T-helper 22 cell (primary cell): ENCODE data around the gene TNFRSF8.
A peak's percentile ranks its signal among the peaks of the same experiment; 100 is the strongest.

ENCODE experiments used
- DNase-seq: peaks from one replicate; pipeline ENCODE4 v3.0.0-alpha.2; 2020; ENCODE audit warnings: low read depth

The TNFRSF8 gene

DNA sequence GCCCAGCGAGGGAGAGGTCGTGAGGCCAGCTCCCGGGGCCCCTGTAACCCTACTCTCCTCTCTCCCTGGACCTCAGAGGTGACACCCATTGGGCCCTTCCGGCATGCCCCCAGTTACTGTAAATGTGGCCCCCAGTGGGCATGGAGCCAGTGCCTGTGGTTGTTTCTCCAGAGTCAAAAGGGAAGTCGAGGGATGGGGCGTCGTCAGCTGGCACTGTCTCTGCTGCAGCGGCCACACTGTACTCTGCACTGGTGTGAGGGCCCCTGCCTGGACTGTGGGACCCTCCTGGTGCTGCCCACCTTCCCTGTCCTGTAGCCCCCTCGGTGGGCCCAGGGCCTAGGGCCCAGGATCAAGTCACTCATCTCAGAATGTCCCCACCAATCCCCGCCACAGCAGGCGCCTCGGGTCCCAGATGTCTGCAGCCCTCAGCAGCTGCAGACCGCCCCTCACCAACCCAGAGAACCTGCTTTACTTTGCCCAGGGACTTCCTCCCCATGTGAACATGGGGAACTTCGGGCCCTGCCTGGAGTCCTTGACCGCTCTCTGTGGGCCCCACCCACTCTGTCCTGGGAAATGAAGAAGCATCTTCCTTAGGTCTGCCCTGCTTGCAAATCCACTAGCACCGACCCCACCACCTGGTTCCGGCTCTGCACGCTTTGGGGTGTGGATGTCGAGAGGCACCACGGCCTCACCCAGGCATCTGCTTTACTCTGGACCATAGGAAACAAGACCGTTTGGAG lies 80.0 kb downstream of the TNFRSF8 start:
- no peak for DNase-seq

DNA sequence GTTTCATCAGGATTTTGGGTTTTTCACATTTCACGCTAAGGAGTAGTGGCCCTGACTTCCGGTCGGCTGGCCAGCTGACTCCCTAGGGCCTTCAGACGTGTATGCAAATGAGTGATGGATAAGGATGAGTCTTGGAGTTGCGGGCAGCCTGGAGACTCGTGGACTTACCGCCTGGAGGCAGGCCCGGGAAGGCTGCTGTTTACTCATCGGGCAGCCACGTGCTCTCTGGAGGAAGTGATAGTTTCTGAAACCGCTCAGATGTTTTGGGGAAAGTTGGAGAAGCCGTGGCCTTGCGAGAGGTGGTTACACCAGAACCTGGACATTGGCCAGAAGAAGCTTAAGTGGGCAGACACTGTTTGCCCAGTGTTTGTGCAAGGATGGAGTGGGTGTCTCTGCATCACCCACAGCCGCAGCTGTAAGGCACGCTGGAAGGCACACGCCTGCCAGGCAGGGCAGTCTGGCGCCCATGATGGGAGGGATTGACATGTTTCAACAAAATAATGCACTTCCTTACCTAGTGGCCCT lies 80.6 kb downstream of the TNFRSF8 start:
- DNase-seq = no peak

DNA sequence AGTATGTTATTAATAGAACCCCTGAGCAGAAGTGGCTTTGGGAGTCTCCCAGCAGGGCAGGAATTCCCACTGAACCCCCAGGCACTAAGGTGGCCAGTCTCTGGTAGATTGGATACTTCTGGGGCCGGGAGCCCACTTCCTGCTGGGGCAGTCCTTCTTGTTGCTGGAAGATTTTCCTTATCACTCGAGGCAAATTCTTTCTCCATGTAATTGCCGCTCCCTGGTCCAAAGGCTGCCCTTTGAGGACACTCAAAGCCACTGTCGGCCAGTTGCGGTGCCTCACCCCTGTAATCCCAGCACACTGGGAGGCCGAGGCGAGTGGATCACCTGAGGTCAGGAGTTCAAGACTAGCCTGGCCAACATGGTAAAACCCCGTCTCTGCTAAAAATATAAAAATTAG lies 81.1 kb downstream of the TNFRSF8 start:
- no peak for DNase-seq

DNA sequence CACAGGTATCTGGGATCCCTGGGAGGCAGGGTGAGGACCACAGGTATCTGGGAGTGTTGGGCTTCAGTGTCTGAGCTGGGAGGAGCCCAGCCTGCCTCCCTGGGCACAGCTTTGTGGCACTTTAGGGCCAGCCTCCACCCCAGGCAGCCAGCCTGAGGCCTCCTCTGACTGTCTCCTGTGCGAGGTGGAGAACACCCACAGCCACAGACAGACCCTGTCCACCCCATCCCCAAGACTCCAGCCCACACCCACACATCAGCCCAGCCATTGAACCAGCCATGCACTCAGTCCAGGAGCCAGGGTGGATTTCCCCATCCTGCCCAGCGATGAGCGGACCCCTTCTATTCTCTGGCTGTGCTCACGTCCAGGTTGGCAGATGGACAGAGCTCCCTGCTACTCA lies 81.9 kb downstream of the TNFRSF8 start:
- no peak for DNase-seq

DNA sequence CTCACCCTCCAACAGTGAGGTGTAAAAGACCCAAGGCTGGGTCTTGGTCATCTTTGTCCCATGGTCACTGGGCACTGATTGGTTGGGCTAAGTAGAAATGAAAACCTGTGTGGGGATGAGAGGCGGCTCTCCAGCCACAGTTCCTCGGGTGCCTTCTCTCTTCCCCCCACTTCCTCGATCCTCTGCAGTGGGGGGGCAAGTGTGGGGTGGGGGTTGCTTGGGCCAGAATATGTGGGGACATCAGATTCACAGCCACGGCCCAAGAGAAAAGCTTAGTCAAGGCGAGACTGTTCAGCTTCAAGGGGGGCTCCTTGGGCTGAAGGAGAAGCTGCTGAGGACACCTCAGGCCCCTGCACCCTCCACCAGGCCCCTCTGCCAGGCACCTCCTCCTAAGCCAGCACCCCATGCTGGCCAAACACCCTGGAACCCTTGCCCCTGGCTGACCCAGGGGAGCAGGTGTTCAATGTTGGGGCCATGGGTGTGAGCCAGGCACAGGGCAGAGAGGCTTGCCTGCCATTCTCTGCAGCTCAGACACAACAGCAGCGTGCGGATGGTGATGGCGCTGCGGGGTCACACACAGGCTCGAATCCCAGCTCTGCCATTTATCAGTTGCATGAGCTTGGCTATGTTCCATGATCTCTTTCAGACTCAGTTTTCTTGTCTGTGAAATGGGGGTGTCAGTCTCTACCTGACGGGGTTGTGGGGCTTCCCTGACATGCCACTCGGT lies 82.7 kb downstream of the TNFRSF8 start:
- DNase-seq = no peak

DNA sequence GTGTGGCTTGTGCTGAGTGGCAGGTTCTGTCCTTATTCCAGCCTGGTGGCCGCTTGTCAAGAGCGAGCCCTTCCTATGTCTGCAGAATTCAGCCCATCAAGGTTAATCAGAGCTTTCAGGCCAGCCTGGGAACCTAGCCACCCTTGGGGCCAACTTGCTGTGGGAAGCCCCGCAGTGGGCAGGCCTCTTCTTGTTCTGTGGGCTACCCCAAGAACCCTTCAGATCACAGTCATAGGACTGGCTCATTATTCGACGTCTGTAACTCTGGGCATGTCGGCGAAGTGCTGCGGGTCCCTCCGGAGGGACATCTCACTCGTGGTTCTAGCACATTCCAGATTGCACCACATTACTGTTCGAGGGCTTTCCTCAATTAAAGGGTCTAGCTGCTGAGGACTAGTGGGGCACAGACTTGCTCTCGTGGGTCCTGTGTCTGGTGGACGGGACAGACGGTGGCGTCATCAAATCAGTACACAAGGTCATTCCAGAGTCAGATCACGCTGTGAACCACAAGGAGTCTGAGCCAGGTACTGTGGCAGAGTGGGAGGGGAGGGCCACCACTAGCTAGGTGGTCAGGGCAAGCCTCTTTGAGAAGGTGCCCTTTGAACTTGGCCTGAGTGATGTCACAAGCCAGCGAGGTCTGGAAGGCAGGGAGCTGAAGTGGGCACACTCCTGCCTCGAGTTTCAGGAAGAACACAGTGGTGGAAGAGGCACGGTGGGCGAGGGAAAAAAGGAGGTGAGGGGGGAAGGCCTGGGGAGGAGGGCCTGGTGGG lies 83.4 kb downstream of the TNFRSF8 start:
- no peak for DNase-seq

DNA sequence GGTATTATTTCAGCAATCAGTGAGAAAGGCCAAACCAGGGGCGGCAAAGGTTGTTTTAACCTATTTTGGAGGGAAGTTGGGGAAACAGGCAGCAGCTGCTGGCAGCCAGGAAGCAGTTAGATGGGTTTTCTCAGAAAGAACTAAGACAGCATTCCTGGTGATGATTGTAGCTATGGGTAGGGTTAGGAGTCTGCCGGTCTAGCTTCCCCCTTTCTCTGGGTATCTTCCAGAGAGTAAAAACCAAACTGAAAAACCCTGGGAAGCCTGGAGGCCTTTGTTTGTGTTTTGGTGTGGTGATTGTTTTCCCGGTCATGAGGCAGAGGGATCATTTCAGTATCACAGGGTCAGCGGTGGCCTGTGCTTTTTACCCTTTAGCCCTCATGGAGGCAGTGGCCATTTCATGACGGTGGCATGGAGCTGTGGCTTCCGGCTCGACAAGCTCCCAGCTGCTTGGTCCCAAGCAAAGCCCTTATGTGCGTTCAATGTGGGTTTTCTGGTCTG lies 84.1 kb downstream of the TNFRSF8 start:
- DNase-seq = no peak

DNA sequence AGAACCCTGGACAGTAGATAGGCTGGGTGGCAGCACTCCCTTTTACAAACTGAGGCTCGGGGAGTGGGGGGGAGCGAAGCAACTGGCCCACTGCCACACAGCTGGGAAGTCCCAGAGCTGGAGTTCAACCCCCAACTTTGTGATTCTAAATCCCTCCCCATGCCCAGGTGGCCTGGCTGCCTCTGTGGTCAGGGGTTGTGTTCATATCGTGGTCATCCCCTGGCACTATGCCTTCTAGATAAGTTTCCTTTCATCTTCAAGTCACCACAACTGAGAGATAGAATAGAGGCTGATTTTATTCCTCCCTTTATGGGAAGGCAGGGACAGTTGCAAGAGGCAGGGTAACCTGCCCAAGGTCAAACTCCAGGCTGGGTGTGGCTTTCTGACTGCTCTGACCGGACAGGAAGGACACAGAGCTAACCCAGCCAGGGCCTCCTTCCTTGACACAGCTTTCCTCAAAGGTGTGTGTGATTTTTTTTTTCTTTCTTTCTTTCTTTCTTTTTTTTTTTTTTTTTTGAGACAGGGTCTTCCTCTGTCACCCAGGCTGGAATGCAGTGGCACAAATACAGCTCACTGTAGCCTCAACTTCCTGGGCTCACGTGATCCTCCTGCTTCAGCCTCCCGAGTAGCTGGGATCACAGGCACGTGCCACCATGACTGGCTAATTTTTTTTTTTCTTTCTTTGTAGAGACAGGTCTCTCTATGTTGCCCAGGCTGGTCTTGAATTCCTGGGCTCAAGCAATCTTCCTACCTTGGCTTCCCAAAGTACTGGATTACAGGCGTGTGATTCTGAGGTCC lies 85.3 kb downstream of the TNFRSF8 start:
- no peak for DNase-seq

DNA sequence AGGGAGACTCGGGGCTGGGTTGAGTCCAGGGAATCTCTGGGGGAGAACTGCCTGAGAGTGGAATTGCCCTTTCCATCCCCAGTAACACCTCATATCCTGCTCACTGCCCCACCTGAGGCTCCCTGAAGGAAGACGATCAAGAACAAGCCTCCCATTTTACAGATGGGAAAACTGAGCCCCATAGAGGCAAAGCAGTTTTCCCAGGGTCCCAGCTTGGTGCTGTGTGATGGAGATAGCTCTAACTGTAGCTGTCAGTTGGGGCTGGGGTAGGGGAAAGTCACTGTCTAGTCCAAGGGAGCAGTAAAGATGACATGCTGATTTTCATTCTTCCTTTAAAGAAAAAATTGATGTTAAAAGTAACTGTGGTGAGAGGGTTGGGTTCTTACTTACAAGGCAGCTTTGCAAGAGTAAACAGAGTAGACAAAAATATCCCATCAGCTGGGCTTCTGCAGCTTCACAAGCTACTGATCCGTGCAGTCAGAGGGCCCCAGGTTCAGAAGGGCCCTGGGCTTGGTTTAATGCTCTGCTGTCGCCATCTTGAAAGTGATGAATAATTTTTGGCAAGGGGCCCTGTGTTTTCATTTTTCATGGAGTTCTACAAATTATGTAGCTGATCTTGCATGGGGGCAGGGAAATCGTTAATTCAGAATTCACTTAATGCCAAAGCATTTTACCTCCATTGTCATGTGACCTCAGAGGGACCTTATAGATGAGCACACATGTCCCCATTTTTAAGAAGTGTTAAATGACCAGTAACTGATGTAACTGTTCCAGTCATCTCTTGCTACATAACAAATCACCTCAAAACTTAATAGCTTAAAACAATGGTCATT lies 86.1 kb downstream of the TNFRSF8 start:
- DNase-seq = no peak

DNA sequence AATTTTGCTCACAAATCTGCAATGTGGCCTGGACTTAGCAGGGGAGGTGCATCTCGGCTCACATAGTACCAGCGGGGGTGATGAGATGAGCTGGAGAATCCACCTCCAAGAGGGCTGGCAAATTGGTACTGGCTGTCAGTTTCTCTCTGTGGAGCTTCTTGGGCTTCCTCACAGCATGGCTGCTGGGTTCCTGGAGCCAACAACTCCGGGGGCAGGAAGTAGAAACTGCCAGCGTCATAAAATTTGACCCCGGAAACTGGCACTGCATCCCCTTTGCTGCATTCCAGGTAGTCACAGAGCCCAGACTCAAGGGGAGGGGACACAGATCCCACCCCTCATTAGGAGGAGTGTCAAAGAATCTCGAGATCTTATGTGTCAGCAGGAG lies 86.7 kb downstream of the TNFRSF8 start:
- DNase-seq = no peak

DNA sequence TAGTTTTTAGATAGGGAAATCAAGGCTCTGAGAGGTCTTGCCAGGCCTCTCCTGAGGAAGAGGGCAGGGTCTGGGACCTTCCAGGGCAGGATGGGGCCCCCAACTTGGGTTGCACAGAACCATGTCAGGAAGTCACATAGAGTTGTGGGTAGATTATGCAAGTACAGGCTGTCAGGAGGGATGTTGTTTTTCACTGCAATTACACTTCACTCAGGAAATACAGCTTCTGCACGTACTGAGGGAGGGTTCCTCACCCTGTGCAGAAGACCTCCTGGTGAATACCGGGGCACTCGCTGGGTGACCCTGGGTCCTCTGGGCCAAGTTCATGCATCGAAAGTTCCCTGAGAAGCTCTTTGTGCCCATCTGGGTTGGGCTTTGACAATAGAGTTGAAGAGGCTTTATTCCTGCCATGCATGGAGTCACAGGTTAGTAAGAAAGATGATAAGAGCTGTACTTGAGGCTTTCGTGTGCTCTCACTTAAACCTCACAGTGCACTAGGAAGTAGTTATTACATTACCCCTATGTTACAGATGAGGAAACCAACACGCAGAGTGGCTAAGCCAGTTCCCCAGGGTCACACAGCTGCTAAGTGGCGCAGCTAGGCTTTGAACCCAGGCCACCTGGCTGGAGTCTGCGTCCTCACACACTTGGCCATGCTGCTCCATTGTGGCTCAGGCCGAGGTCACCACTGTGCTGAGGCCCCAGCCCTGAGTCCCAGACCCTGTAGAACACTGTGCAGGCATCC lies 87.5 kb downstream of the TNFRSF8 start:
- no peak for DNase-seq

DNA sequence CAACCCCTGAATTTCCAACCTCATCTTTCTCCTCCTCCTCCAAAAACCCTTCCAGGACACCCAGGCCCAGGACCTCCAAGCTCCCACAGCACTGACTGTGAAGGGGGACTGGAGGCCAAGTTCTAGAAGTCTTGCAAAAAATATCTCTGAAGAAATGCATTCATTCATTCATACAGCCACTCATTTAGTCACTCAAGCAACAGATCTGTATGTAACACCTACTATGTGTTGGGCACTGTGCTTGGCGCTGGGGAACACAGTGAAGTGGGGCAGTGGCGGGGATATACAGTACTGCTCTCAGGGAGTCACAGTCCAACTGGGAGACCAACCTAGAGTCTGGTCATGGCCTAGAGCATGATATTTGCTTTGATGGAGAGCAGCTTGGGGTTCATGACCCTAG lies 88.4 kb downstream of the TNFRSF8 start:
- no peak for DNase-seq

DNA sequence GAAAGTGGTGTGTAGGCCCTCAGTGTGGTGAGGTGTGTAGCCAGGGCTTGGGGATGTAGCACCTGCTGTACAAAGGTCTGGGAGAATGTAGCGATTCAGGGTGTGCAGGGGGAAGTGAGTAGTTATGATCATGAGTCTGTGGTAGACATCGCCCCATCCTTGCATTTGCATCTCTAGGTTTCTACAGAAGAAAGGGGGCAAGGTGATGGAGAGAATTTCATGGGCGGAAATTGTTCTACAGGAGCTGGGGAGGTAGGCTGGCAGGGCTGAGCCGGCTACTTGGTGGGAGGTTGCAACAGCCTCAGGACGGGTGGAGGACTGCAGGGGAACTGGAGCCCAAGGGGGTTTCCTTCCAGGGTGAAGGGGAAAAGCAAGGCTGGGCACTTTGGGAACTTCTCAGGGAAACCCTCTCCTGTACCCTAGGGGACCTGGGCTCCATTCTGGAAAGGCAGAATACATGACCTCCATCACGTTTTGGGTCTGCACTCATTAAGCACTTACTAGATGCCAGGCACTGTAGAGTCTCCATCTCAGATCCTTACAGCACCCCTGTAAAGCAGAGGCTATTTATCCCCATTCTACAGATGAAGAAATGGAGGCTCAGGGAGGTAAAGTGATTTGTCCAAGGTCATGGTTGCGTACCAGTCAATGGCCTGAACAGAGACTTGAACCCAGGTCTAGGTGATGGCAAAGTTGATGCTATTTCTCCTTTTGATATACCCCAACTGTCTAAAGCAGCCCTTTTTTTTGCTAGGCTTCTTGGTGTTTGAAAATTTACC lies 89.2 kb downstream of the TNFRSF8 start:
- no peak for DNase-seq

DNA sequence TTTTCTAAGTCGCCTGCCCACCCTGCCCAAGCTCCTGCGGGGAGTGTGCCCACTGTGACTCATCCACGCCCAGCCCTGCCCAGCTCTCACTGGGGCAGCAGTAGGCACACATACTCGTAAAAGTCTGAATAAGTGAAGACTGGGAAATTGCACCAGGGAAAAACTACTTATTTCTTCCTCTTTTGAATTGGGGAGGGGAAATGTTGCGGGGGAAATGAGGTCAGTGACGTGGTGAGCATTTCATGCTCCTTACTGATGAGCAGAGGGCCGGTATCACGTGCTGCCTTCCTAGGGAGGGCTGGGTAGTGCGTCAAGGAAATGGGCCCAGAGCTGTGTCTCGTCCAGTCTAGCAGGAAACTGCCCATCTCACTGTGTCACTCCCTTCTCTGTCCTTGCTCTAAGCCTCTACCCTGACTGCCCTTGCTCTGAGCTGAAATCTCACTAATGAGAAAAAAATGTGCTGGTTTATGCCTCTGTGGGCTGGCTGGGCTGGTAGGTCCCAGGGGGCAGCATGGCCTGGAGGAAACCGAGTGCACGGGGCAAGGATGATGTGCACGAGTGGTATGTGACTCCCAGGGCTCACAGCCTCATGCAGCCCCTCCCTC lies 90.2 kb downstream of the TNFRSF8 start:
- peak; percentile 47 for DNase-seq

DNA sequence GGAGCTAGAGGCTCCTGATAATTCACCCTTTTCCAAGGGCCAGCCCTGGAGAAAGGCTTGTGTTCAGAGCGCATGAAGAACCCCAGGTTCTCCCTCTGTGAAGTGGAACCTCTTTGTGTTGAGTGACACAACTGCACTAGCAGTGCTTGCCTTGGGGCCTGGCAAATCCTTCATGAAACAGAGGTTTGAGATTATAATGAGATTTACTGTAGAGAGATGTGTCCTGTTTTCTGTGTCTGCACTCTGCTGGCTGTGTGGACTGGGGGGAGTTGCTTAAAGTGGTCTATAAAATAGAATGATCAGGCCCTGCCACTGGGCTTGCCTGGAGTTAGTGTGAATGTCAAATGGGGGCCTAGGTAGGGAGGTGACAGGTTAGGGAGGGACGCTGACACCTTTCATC lies 92.2 kb downstream of the TNFRSF8 start:
- no peak for DNase-seq

DNA sequence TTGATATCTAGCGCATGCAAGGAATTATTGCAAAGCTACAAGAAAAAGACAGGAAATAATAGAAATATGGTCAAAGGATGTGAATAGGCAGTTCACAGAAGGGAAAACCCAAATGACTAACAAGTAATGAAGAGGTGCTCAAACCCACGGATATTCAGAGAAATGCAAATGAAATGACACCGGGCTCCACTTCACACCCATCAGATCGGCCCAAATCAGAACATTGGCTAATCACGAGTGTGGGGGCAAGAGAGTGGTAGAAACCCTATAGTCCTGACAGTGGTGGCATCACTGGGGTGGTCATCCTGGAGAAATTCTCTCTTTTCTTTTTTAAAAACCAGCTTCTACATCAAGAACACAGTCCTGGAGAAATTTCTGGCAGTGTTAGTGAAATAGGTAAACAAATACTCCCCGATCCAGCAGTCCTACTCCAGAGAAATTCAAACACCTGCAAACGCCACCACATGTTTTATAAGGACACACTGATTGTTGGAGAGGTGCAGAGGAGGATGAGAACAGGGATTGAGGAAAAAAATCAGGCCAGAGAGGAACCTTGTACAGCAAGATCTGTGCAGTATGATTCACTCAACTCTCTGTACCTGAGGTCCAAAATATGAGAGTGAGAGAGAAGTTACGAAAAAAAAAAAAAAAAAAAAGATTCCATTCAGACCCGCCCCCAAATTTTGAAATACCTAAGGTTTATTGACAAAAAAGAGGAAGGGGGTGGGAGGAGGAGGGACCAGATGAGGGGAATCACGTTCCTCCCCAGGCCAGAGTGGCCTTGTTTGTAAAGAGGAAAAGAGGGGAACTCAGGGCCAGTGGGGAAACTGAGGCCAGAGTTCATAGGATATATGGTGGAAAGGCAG lies 94.5 kb downstream of the TNFRSF8 start:
- DNase-seq = no peak

DNA sequence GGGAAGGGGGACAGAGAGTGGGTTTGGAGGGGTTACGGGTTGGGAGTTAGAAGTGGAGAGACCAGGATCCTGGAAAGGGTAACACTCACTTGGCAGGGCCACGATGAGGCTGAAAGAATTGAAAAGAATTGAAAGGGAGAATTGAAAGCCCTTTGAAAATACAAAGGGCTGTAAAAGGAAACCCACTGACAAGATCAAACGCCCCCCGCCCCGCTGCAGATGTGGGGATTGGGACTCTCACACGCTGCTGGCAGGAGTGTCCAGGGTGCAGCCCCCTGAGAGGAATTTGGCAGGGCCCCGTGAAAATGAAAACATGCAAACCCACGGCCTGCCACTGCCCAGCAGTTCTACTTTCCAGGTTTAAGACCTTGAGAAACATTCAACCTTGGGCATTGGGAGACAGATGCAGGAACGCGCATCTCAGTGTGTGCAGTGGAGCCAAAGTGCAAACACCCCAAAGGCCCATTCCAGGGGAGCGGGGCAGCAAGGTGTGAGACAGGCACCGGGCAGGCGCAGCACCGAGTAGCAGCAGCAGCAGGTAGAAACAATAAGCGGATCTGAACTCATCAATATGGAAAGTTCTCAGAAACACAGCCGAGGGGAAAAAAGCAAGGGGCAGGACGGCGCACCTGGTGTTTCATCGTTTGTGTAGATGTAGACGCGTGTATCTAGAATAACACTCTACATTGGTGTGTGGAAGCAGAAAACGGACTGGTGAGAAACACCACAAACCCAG lies 95.4 kb downstream of the TNFRSF8 start:
- no peak for DNase-seq
